NCI-H128 (cell line): ENCODE results near the gene SOX9.
"Not testable (repeated sequence)": the region's sequence is repeated elsewhere in the genome, so short reads cannot be mapped to it uniquely, and the experiment has no call there.

ENCODE experiments used
- DNase-seq: peaks from one replicate; lab custom pipeline; 2025; ENCODE audit not compliant: unreplicated experiment; lab: John Stamatoyannopoulos, UW

The SOX9 gene

DNA sequence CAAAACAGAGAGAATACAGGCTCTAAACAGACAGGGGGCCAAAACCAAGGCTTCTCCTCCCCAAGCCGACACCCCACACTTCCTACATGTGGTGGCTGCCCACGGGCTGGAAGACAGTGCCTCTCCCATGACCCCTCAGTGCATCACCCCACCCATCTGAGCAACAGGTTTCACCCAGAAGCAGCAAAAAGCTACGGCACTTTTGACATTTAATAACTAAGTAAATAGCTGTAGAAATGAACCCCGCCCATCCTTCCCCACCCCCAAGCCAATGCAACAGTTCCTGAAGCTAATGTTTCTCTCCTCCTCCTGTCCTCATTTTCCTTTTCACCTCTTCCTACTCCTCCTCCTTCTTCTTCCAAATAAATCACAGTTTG lies 9.9 kb upstream of the SOX9 start:
- no peak for DNase-seq

DNA sequence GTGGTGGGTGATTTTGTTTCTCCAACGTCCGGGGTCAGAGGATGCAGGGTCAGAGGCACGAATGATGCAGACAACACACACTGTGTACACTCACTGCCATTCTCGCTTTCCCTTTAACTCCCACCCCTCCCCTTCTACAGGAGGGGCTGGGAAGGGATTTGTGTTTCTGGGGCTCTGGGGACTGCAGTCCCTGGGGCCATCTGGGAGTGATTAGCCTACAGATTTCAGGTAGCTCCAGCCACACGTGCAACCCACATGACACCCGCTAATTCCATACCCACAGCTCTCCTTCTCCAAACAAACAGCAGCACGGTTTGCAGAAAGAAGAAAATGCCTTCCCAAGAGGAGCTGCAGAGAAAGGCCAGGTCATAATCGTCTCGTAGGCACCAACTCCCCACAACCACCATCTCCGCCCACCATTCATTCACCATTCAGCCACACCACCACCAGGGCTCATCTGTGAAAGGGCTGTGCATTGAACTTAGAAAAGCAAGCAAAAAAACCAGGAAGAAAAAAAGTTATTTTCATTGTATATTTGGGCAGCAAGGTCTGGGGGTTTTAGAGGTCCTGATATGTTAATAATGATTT lies 9.4 kb upstream of the SOX9 start:
- no peak for DNase-seq

DNA sequence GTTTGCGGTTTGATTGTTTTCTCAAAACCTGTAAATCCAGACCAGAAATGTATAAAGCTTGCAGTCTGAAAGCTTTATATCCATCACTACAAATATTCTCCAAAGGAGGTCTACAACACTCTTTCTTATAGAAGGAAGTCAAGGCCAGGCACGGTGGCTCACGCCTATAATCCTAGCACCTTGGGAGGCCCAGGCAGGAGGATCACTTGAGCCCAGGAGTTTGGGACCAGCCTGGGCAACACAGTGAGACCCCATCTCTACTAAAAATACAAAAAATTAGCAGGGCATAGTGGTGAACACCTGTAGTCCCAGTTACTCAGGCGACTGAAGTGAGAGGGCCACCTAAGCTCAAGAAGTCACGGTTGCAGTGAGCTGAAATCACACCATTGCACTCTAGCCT lies 8.9 kb upstream of the SOX9 start:
- DNase-seq, result not testable (repeated sequence)

DNA sequence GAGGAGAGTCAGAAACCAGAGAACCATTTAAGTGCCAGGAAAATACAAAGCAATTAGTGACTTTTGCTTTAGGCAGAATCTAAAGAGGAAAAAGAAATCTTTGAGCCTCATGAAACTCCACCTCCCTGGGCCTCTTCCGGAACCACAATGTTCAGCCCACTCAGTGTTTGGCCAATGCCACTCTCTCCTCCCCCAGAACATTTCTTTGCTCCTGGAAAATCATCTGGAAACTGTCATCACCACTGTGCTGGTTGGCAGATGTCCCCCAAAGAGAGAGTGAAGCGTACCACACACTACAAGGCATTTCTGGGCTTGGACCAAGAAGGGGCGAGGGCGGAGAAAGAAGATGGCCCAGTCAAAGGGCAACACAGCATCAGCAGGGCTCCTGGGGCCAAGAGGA lies 7.1 kb upstream of the SOX9 start:
- no peak for DNase-seq

DNA sequence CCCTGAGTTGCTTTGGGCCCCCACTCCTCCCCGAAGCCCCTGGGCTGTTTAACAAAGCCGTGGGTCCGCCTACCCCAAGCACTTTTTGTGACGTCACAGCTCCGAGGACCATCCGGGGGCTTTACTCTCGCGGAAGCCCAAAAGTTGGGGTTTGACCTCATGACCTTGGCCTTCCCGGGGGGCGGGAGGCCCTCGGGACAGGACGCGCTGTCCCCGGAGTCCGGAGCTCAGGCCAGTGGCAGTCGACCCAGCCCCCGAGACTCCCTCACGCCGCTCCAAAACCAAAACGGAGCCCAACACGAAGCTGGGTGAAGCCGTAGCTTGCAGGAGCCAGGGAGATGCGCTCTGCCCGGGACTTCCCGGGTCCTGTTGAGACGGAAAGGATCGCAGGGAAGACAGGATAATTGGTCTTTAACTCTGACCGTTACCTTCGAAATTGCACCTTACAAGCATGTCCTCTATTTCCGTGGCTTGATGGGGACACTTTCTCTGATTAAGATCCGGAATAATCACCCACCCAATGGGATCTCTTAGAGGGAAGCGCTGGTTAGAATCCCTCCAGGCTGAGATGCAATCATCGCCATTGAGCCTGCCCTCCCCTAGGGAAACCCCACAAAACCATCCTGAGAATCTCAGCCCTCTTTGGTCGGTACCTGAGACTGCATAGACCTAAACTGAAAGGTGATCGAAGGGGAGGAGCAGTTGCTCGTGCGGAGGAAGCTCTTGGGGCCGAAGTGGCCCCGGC lies 4.9 kb upstream of the SOX9 start:
- DNase-seq, result no peak

DNA sequence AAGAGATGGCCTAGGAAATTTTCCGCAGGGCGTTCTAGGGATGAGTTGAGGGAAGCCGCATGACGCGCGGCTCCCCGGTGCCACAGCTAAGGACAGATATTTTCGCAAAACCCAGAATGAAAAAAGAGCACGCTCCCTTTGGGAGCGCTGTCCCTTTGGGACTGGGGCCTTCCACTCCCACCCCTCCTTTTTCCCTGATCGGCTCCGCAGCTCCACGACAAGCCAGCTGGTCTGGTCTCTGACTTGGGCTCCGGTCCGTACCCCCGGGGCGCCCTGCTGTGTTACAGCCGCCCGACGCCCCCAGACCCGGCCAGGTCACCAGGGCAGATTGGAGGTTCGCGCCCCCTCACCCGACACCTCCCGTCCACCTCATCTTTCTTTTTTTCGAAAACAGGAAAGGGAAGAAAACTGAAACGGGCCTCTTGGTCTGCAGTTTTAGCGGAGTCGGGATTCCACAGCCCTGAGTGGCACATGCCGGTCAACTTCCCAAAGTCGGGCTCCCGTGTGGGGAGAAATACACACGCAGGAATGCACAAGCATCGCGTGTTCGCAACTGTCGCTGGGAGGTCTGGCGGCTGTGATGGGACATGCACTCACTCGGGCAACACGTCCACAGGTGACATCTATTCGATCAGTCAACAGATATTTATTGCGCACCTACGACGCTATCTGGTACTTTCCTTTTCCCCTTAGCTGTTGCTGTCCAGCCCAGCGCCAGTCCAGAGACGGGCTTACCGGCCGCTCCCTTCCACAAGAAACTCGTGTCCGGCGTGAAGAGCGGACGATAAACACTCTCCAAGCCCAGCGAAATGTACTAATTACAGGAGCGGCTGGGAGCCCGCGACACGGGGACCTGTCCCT lies 3.9 kb upstream of the SOX9 start:
- DNase-seq, result no peak

DNA sequence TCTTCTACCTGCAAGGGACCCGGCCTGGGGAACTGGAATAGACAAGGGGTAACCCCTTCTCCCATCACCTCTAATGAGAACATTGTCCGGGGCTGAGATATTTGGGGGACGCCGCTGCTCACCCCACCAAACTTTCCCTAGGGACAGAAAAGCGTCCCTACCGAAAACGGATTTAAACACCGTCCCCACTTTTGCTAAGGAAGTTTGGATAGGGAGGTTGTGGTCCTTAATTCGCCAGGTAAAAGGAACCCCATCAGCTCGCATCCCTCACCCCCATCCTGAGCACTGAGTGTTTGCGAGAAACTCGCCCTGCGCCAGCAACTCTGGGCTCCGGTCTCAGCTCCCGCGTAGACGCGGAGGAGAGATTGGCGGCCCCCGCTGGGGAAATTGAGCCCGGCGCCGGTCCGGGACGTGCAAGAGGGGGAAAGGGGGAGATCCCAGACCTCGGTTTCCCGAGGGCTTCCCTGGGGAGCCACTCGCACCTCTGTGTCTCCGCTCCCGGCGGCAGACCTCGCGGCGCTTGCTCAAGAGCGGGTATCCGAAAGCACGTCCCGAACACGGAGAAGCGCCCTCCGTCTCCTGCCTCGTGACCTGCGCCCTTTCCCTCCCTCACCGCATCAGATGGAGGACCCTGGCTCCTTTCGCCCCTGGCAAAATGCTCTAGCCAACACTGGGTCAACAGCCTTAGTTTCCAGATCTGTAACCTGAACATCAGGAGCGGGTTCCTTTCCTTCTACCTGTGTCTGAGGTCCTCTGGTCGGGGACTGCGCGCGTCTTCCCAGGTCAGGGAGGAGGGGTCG lies 3.1 kb upstream of the SOX9 start:
- DNase-seq, result no peak

DNA sequence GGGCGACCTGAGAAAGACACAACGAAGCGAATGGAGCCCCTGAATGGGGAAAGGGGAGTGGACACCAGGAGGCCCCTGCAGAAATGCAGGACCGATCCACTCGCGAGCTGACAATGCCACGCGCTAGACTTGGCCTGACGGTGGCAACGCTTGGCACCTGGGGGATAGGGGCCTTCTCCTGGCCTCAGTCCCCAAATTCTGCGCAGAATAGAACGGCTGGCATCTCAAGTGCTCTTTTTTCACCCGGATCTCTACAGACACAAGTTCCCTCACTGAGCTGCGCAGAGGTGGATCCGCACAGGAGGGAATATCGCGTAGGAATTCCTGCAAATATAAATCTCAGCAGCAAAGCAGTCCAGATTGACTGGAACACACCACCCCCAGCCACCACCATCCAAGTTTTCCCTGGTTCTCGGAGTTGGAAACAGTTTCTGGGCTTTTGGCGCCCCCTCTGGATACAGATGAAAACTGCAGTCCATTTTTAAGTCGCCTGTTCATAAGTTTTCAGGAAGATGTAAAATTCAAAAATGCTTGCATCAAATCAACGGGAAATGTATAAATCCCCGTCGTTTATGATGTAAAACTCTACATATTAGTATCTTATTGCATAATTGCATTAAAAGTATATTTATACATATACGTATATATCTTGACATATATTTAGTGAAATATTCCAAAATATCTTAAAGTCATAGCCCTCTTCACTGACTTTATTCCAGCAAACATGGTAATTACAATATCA lies 2.3 kb upstream of the SOX9 start:
- DNase-seq, result peak; percentile 50

DNA sequence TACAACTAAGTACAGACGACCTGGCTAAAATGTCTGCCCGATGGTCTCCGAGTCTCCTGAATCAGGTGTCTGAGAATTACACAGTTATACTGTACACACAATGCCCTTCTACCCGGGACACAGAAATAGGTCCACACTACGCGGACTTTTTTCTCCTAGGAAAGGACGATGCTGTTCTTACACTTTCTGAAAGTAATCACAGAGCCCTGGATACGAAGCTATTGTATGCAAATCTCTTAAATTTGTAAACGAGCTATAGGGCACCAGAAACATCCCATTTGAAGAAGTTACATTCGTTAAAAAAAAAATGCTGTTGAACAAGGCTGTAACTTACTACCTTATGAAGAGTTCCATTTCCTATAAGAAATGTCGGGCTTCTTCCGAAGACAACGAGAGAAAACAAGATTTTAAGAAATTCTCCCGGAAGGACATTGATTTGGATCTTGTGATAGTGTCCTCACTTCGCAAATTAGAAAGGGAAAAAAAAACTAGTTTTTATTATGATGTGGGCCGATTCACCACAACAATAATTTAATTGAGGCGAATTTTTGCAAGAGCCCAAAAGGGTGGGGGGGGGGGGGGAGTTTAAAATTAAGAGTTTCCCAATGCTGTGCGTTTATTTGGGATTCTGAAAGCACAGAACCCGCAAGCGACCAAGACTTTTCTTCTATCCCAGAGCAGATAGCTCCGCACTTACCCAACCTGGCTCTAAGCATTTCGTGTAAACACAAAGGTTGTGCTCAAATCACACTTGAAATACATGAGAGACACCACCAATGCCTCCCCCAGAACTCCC lies 1.5 kb upstream of the SOX9 start:
- no peak for DNase-seq

DNA sequence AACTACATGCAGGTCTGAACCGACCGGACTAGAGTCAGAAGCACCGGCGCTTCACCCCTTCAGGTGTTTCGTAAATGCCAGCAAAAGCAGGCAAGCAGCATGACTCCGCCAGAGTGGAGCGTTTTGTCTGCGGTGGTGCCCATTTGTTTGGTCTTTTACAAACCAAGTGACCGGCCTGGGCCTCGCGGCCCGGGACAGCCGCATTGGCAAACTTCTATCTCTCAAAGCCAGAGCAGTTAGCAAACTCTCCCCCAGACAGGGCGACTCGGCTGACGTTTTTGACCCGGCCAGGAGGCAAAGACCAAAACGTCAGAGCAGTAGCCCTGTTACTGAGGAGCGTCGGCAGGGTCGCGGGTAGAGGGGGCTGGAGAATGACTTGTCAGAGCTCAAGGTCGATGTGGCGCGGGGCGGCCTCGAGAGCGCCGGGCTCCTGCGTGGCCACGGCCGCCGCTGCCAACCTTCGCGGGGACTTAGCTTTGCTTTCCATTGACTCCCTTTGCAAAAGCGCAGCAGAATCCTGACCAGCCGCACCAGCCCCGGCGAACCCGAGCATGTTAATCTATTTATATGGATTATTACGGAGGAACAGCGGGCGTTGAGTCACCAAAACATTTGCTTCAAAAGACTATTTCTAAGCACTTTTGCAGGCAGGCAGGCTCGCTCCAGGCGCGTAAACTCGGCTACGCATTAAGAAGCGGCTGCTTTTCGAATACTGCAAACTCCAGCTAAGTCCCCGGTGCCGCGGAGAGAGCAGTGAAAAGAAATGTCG lies 763 bp upstream of the SOX9 start:
- no peak for DNase-seq

DNA sequence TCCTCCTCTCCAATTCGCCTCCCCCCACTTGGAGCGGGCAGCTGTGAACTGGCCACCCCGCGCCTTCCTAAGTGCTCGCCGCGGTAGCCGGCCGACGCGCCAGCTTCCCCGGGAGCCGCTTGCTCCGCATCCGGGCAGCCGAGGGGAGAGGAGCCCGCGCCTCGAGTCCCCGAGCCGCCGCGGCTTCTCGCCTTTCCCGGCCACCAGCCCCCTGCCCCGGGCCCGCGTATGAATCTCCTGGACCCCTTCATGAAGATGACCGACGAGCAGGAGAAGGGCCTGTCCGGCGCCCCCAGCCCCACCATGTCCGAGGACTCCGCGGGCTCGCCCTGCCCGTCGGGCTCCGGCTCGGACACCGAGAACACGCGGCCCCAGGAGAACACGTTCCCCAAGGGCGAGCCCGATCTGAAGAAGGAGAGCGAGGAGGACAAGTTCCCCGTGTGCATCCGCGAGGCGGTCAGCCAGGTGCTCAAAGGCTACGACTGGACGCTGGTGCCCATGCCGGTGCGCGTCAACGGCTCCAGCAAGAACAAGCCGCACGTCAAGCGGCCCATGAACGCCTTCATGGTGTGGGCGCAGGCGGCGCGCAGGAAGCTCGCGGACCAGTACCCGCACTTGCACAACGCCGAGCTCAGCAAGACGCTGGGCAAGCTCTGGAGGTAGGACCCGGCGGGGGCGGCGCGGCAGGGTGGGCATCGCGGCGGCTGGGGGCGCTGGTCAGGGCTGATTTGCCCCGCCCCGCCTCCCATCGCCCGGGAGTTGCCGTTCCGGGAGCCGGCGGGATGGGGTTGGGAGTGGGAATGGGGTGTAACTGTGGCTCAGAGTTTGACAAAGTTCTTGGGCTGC lies 567 bp downstream of the SOX9 start:
- DNase-seq, result no peak

DNA sequence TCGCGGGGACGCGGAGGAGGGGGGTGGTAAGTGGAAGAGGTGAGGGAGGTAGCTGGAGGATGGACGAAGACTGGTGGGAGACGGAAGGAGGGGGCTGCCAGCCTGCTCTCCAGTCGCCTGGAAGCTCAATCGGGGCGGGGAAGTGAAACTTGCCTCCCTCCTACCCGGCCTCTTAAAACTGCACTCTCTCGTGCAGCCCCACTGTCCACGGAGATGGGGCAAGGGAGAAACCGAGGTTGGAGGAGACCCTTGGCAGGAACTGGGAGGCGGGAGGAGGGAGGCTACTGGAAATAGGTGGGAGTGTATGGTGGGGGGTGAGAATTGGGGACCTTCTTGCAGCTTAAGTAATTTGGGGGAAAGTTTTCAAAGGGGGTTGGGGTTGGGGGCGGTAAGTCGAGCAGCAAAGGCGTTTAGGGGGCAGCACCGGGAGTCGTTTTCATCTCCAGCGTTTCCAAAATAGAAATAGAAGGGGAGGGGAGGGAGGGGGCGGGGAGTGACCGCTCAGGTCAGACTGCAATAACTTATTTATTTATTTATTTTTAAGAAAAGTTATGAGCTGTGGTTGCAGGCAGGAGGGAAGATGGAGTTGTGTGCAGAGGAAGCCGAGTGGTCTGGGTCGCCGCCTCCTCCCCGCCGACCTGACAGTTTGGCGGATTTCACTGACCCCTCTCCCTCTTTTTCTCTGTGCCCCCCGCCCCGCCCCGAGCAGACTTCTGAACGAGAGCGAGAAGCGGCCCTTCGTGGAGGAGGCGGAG lies 1.4 kb downstream of the SOX9 start:
- DNase-seq, result no peak

DNA sequence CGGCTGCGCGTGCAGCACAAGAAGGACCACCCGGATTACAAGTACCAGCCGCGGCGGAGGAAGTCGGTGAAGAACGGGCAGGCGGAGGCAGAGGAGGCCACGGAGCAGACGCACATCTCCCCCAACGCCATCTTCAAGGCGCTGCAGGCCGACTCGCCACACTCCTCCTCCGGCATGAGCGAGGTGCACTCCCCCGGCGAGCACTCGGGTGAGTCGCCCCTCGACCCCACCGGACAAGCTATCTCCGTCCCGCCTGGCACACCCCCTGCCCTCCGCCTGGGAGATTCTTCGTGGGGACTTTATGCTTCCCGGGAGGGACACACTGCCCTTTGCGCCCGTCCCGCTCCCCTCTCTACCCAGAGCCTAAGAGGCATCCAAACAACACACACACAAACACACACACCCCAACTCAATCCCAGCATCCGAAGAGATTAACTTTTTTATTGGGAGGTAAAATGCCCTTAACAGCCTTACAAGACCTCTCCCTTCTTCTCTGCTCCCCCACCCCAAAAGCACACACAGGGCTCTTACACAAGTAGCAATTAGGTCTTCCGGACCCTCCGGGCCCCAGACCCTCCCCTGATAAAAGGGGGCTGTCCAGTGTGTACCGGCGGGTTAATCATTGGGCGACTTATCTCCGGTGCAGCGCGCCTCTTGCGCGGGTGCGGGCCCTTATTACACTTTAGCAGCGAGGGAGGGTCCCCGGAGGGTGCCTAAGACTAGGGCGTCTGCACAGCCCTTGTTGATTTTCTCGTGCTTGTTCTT lies 2.1 kb downstream of the SOX9 start:
- DNase-seq, result no peak

DNA sequence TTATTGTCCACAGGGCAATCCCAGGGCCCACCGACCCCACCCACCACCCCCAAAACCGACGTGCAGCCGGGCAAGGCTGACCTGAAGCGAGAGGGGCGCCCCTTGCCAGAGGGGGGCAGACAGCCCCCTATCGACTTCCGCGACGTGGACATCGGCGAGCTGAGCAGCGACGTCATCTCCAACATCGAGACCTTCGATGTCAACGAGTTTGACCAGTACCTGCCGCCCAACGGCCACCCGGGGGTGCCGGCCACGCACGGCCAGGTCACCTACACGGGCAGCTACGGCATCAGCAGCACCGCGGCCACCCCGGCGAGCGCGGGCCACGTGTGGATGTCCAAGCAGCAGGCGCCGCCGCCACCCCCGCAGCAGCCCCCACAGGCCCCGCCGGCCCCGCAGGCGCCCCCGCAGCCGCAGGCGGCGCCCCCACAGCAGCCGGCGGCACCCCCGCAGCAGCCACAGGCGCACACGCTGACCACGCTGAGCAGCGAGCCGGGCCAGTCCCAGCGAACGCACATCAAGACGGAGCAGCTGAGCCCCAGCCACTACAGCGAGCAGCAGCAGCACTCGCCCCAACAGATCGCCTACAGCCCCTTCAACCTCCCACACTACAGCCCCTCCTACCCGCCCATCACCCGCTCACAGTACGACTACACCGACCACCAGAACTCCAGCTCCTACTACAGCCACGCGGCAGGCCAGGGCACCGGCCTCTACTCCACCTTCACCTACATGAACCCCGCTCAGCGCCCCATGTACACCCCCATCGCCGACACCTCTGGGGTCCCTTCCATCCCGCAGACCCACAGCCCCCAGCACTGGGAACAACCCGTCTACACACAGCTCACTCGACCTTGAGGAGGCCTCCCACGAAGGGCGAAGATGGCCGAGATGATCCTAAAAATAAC lies 3.0 kb downstream of the SOX9 start:
- no peak for DNase-seq

DNA sequence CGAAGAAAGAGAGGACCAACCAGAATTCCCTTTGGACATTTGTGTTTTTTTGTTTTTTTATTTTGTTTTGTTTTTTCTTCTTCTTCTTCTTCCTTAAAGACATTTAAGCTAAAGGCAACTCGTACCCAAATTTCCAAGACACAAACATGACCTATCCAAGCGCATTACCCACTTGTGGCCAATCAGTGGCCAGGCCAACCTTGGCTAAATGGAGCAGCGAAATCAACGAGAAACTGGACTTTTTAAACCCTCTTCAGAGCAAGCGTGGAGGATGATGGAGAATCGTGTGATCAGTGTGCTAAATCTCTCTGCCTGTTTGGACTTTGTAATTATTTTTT lies 3.6 kb downstream of the SOX9 start:
- no peak for DNase-seq

DNA sequence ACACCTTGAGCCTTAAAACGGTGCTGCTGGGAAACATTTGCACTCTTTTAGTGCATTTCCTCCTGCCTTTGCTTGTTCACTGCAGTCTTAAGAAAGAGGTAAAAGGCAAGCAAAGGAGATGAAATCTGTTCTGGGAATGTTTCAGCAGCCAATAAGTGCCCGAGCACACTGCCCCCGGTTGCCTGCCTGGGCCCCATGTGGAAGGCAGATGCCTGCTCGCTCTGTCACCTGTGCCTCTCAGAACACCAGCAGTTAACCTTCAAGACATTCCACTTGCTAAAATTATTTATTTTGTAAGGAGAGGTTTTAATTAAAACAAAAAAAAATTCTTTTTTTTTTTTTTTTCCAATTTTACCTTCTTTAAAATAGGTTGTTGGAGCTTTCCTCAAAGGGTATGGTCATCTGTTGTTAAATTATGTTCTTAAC lies 4.4 kb downstream of the SOX9 start:
- no peak for DNase-seq
